SJSA1 (cell line): Measurements from ENCODE around the gene NOL4L. TPM values are rescaled to one million over a fixed set of nuclear protein-coding genes. Genes with fewer than 3 reads are reported as not detected.

ENCODE experiments used
- DNase-seq, 2 experiments: peaks; one replicate each; pipeline ENCODE4 v3.0.0-alpha.2; 2015 to 2020; ENCODE audit warnings: low spot score in 2 of 2, low read depth in 1 of 2
- H3K27ac ChIP-seq: fragments of 250-450 bp; sonication (Bioruptor Pico); 2 replicates; pipeline ENCODE4 v1.5.1; 2020; ENCODE audit warnings: mild to moderate bottlenecking, moderate library complexity
- H3K27me3 ChIP-seq: fragments of 250-450 bp; sonication (Bioruptor Pico); replicated peaks from 2 replicates; pipeline ENCODE4 v1.5.1; 2020; ENCODE audit warnings: mild to moderate bottlenecking, moderate library complexity
- H3K36me3 ChIP-seq: fragments of 250-450 bp; sonication (Bioruptor Pico); 2 replicates; pipeline ENCODE4 v1.5.1; 2020; ENCODE audit warnings: mild to moderate bottlenecking
- H3K4me1 ChIP-seq: fragments of 250-450 bp; sonication (Bioruptor Pico); replicated peaks from 2 replicates; pipeline ENCODE4 v1.6.1; 2021; ENCODE audit warnings: mild to moderate bottlenecking
- H3K4me3 ChIP-seq: fragments of 250-450 bp; sonication (Bioruptor Pico); 2 replicates; pipeline ENCODE4 v1.5.1; 2020; ENCODE audit warnings: mild to moderate bottlenecking
- H3K9me3 ChIP-seq: fragments of 250-450 bp; sonication (Bioruptor Pico); replicated peaks from 2 replicates; pipeline ENCODE4 v1.5.1; 2020; ENCODE audit warnings: mild to moderate bottlenecking
- total RNA-seq: library from RNA; depleted of rRNA; stranded (reverse); fragments of >200 nt; shearing (Covaris generic); gene quantifications from 2 replicates; pipeline ENCODE4 v1.2.3, GENCODE V29; 2014

NOL4L gene
- total RNA-seq, 1 experiment from 2014 or later = 11.4 TPM

GRCh38 chr20:32476684-32477593 is 108.2 kb downstream of the NOL4L start:
- Histone ChIP-seq H3K4me1 (peaks cover 37% of the 10 kb centered on the region), H3K4me3 (no peak overlapping the region), H3K27me3 (no peaks in the 10 kb centered on the region), H3K9me3 (no peaks in the 10 kb centered on the region), H3K36me3 (peaks cover 25% of the 10 kb centered on the region), H3K27ac (no peak overlapping the region)
- DNase-seq = no peak

- peak overlapping the region; percentile 63 for H3K27ac ChIP-seq
- H3K4me3 ChIP-seq = peak overlapping the region; percentile 31
- no peaks in the 10 kb centered on the region for H3K9me3 ChIP-seq
- H3K27me3 ChIP-seq = no peaks in the 10 kb centered on the region
- peaks cover 45% of the 10 kb centered on the region for H3K4me1 ChIP-seq
- H3K36me3 ChIP-seq = peaks cover 38% of the 10 kb centered on the region
- DNase-seq = peak; percentile 97
Observed at GRCh38 chr20:32474967-32475811, 109.9 kb downstream of the NOL4L start.

GRCh38 chr20:32474717-32474966 is 110.5 kb downstream of the NOL4L start:
- no peaks in the 10 kb centered on the region for H3K9me3 ChIP-seq
- H3K27me3 ChIP-seq = no peaks in the 10 kb centered on the region
- H3K4me3 ChIP-seq = peak overlapping the region; percentile 31
- peaks cover 50% of the 10 kb centered on the region for H3K4me1 ChIP-seq
- peak overlapping the region; percentile 63 for H3K27ac ChIP-seq
- H3K36me3 ChIP-seq = peaks cover 40% of the 10 kb centered on the region
- no peak for DNase-seq

- Histone ChIP-seq H3K27ac (peak overlapping the region; percentile 63), H3K4me1 (peaks cover 54% of the 10 kb centered on the region), H3K4me3 (peak overlapping the region; percentile 31), H3K9me3 (no peaks in the 10 kb centered on the region), H3K36me3 (peaks cover 40% of the 10 kb centered on the region), H3K27me3 (no peaks in the 10 kb centered on the region)
- DNase-seq = no peak
Observed at GRCh38 chr20:32474009-32474716, 111.0 kb downstream of the NOL4L start.

- no peak for DNase-seq
- H3K27me3 ChIP-seq = no peaks in the 10 kb centered on the region
- no peak overlapping the region for H3K27ac ChIP-seq
- no peak overlapping the region for H3K4me3 ChIP-seq
- H3K9me3 ChIP-seq = no peaks in the 10 kb centered on the region
- peaks cover 54% of the 10 kb centered on the region for H3K4me1 ChIP-seq
- peaks cover 40% of the 10 kb centered on the region for H3K36me3 ChIP-seq
Observed at GRCh38 chr20:32473231-32474008, 111.7 kb downstream of the NOL4L start.

GRCh38 chr20:32472581-32473207 is 112.4 kb downstream of the NOL4L start:
- H3K4me3 ChIP-seq = no peak overlapping the region
- no peak for DNase-seq
- H3K27ac ChIP-seq = no peak overlapping the region
- H3K4me1 ChIP-seq = peaks cover 54% of the 10 kb centered on the region
- no peaks in the 10 kb centered on the region for H3K9me3 ChIP-seq
- H3K27me3 ChIP-seq = no peaks in the 10 kb centered on the region
- H3K36me3 ChIP-seq = peaks cover 40% of the 10 kb centered on the region

- Histone ChIP-seq H3K9me3 (no peaks in the 10 kb centered on the region), H3K4me3 (no peak overlapping the region), H3K27ac (no peak overlapping the region), H3K4me1 (peaks cover 53% of the 10 kb centered on the region), H3K27me3 (no peaks in the 10 kb centered on the region), H3K36me3 (peaks cover 48% of the 10 kb centered on the region)
- no peak for DNase-seq
Observed at GRCh38 chr20:32470940-32471339, 114.2 kb downstream of the NOL4L start.

GRCh38 chr20:32470025-32470861 is 114.9 kb downstream of the NOL4L start:
- Histone ChIP-seq H3K27me3 (no peaks in the 10 kb centered on the region), H3K4me3 (no peak overlapping the region), H3K27ac (peak overlapping the region; percentile 42), H3K9me3 (no peaks in the 10 kb centered on the region), H3K36me3 (peaks cover 49% of the 10 kb centered on the region), H3K4me1 (peaks cover 53% of the 10 kb centered on the region)
- peak; percentile 61 to 75 for DNase-seq

GRCh38 chr20:32468860-32469259 is 116.3 kb downstream of the NOL4L start:
- DNase-seq = no peak
- no peak overlapping the region for H3K27ac ChIP-seq

GRCh38 chr20:32468313-32468640 is 116.9 kb downstream of the NOL4L start:
- Histone ChIP-seq H3K36me3 (peaks cover 44% of the 10 kb centered on the region), H3K9me3 (no peaks in the 10 kb centered on the region), H3K27ac (no peak overlapping the region), H3K4me1 (peaks cover 46% of the 10 kb centered on the region), H3K4me3 (no peak overlapping the region), H3K27me3 (no peaks in the 10 kb centered on the region)
- DNase-seq = no peak

More at GRCh38 chr20:32468860-32469259, 116.3 kb downstream of the NOL4L start:
- peaks cover 52% of the 10 kb centered on the region for H3K4me1 ChIP-seq
- H3K27me3 ChIP-seq = no peaks in the 10 kb centered on the region
- peaks cover 50% of the 10 kb centered on the region for H3K36me3 ChIP-seq
- no peaks in the 10 kb centered on the region for H3K9me3 ChIP-seq
- no peak overlapping the region for H3K4me3 ChIP-seq

- DNase-seq = no peak
- peaks cover 40% of the 10 kb centered on the region for H3K36me3 ChIP-seq
- no peaks in the 10 kb centered on the region for H3K27me3 ChIP-seq
- H3K27ac ChIP-seq = no peak overlapping the region
- H3K4me1 ChIP-seq = peaks cover 46% of the 10 kb centered on the region
- H3K4me3 ChIP-seq = no peak overlapping the region
- H3K9me3 ChIP-seq = no peaks in the 10 kb centered on the region
Observed at GRCh38 chr20:32467506-32468312, 117.4 kb downstream of the NOL4L start.
